Measurements from ENCODE around the gene TPPP3. TPM values are rescaled to one million over a fixed set of nuclear protein-coding genes. Genes with fewer than 3 reads are reported as not detected.
"Not testable (repeated sequence)": the region's sequence is repeated elsewhere in the genome, so short reads cannot be mapped to it uniquely, and the experiment has no call there.

TPPP3 gene
- total RNA-seq, 4 donors from 2014 or later, result 5.7 to 13.6 (median 9.9) TPM

- H3K4me1 ChIP-seq, result peaks cover 0 to 35% (median 16%) of the 10 kb centered on the region in 4 donors
- no peak overlapping the region for H3K4me3 ChIP-seq
- H3K36me3 ChIP-seq, result no peaks in the 10 kb centered on the region
- TF ChIP-seq CTCF (IDR thresholded peaks at IDR 0.05) (no peak), POLR2A (IDR thresholded peaks at IDR 0.05) (no peak), EP300 (IDR thresholded peaks at IDR 0.05) (no peak)
- H3K27ac ChIP-seq, result no peak overlapping the region
- DNase-seq (ENCODE audit: low spot score in 2 of 2), result no peak
- no peaks in the 10 kb centered on the region for H3K9me3 ChIP-seq
- no peaks in the 10 kb centered on the region for H3K27me3 ChIP-seq
- 82 to 91% methylated on average over 7 to 8 of the region's 8 CpGs for WGBS, 2 donors
Measured at GRCh38 chr16:67387479-67388079, 5.7 kb downstream of the TPPP3 start.

DNA sequence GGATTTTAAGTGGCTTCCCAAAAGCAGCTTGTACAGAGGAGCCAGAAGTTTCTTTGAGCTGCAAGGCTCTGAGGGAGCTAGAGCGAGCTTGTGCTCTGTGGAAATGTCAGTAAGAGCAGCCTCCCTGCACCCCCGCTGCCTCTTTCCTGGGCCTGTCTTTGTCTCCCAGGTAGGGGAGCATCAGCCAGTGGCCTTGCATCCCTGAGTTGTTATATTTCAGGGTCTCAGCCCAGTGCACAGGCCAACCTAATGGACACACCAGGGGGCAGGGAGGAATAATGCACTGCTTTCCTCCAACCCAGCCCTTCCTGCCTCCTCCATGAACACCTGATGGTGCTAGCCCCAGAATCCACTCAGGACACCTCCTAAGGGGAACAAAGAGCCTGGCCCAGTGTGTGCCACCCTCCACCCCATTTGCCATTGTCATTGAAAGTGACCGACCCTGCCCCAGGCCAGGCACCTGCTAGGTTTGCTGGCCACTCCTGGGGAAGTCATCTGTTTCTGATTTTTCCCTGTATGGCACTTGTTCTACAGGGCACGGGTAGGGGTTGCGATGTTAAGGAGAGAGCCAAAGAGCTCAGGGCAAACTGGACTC is 6.3 kb downstream of the TPPP3 start:
- Histone ChIP-seq H3K9me3 (no peaks in the 10 kb centered on the region), H3K36me3 (no peaks in the 10 kb centered on the region), H3K27me3 (no peaks in the 10 kb centered on the region), H3K27ac (no peak overlapping the region), H3K4me3 (no peak overlapping the region), H3K4me1 (peaks cover 0 to 29% (median 12%) of the 10 kb centered on the region in 4 donors)
- TF ChIP-seq CTCF (IDR thresholded peaks at IDR 0.05), result no peak
- TF ChIP-seq EP300 (IDR thresholded peaks at IDR 0.05), result no peak
- TF ChIP-seq POLR2A (IDR thresholded peaks at IDR 0.05), result no peak
- DNase-seq (ENCODE audit: low spot score in 2 of 2), result no peak
- 87 to 92% methylated on average over 5 of the region's 5 CpGs for WGBS, 2 donors

GRCh38 chr16:67384778-67385510 is 8.4 kb downstream of the TPPP3 start:
- TF ChIP-seq POLR2A (IDR thresholded peaks at IDR 0.05) (no peak), CTCF (IDR thresholded peaks at IDR 0.05) (no peak), EP300 (IDR thresholded peaks at IDR 0.05) (no peak)
- H3K4me3 ChIP-seq, result no peak overlapping the region
- no peaks in the 10 kb centered on the region for H3K36me3 ChIP-seq
- peaks cover 0 to 9% (median 0%) of the 10 kb centered on the region in 4 donors for H3K4me1 ChIP-seq
- H3K27ac ChIP-seq, result no peak overlapping the region
- no peak for DNase-seq (ENCODE audit: low spot score in 2 of 2)
- WGBS, 2 donors, result 77 to 85% methylated on average over 8 of the region's 8 CpGs
- no peaks in the 10 kb centered on the region for H3K9me3 ChIP-seq
- no peaks in the 10 kb centered on the region for H3K27me3 ChIP-seq

GRCh38 chr16:67383284-67383683 is 10.0 kb downstream of the TPPP3 start:
- no peak for TF ChIP-seq EP300 (IDR thresholded peaks at IDR 0.05)
- no peak for TF ChIP-seq CTCF (IDR thresholded peaks at IDR 0.05)
- no peak for TF ChIP-seq POLR2A (IDR thresholded peaks at IDR 0.05)
- WGBS, 2 donors, result 78 to 86% methylated on average over 3 of the region's 3 CpGs
- H3K4me1 ChIP-seq, result no peaks in the 10 kb centered on the region
- no peaks in the 10 kb centered on the region for H3K9me3 ChIP-seq
- no peaks in the 10 kb centered on the region for H3K36me3 ChIP-seq
- no peak overlapping the region for H3K4me3 ChIP-seq
- H3K27ac ChIP-seq, result no peak overlapping the region
- H3K27me3 ChIP-seq, result no peaks in the 10 kb centered on the region
- no peak for DNase-seq (ENCODE audit: low spot score in 2 of 2)

DNA sequence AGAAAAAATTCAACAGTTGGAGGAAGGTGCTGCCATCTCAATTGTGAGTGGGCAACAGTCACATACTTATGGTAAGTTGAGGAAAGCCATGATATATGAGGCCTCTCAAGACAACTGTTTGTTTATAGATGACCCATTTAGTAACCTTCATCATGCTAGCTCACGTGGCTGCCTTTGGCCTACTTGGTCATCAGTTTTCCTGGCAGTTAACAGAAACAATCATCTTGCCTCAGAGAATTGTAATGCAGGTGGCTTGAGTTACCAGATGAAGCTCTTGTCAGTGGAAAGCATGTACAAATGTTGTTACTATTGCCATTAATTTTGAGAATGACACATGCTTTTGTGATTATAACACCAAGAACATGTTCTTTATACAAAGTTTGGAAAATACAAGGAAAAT is 14.7 kb downstream of the TPPP3 start:
- WGBS, 2 donors, result 75 to 88% methylated on average over 1 of the region's 1 CpG
- no peak for DNase-seq (ENCODE audit: low spot score in 2 of 2)
- Histone ChIP-seq H3K27me3 (no peaks in the 10 kb centered on the region), H3K27ac (no peak overlapping the region), H3K4me1 (no peaks in the 10 kb centered on the region), H3K4me3 (no peak overlapping the region), H3K9me3 (no peaks in the 10 kb centered on the region), H3K36me3 (no peaks in the 10 kb centered on the region)
- TF ChIP-seq EP300 (IDR thresholded peaks at IDR 0.05) (no peak), POLR2A (IDR thresholded peaks at IDR 0.05) (no peak), CTCF (IDR thresholded peaks at IDR 0.05) (no peak)

GRCh38 chr16:67376012-67376411 is 17.3 kb downstream of the TPPP3 start:
- not testable (repeated sequence) for H3K4me1 ChIP-seq; DNase-seq (ENCODE audit: low spot score in 2 of 2); H3K36me3 ChIP-seq; H3K9me3 ChIP-seq; H3K27me3 ChIP-seq; H3K27ac ChIP-seq; H3K4me3 ChIP-seq
- 86% methylated on average over 11 of the region's 11 CpGs for WGBS, 2 donors
